Measurements from ENCODE around the gene ZNF280B. TPM values are rescaled to one million over a fixed set of nuclear protein-coding genes. Genes with fewer than 3 reads are reported as not detected.

ZNF280B gene
- total and polyA plus RNA-seq, 2 of the 13 experiments (the other 11 are each of a cell fraction or from before 2014, with no cell fraction given) = 3.7 to 3.9 TPM

DNA sequence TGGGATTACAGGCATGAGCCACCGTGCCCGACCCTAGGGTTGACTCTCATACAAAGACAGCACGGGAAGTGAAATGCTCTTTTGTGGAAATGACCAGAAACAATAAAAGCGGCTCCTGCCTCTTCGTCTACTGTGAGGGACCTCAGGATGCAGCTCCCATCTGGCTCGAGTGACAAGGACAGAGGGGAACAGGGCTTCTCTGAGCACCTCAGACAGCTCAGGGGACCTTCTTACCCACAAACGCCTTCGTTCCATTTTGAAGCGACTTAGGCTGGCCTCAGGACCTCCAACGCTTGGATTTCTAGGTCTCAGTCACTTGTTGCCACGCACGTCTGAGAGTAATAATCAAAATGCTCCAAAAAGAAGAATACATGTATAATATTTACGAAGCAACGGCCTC, 48.0 kb upstream of the ZNF280B start:
- Histone ChIP-seq H2AFZ (ENCODE audit: low read length) (no peak overlapping the region), H3K9me3 (ENCODE audit: low read length) (no peaks in the 10 kb centered on the region), H3K36me3 (replicated peaks in 1 of 2; ENCODE audit: control insufficient read depth in 1 of 2, insufficient read depth in 2 of 2, low read length in 2 of 2) (no peaks in the 10 kb centered on the region), H3K4me2 (ENCODE audit: low read depth, low read length) (no peak overlapping the region), H3K27ac (ENCODE audit: extremely low read length, insufficient read depth, low read length) (no peak overlapping the region), H3K9ac (ENCODE audit: insufficient read depth, low read depth, low read length) (no peak overlapping the region), H3K4me1 (ENCODE audit: insufficient read depth, low read length) (no peaks in the 10 kb centered on the region; the same call in 1 of the 2 replicates), H4K20me1 (ENCODE audit: insufficient read depth, low read length) (no peaks in the 10 kb centered on the region), H3K79me2 (ENCODE audit: insufficient read depth, low read length) (no peaks in the 10 kb centered on the region), H3K27me3 (ENCODE audit: control insufficient read depth in 1 of 2, insufficient read depth in 2 of 2, low read length in 2 of 2) (peaks cover 0 to 1% of the 10 kb centered on the region in 2 experiments; a peak in 1 of 5 replicates), H3K4me3 (replicated peaks in 1 of 3; ENCODE audit: insufficient read depth in 1 of 3, low read depth in 2 of 3, low read length in 3 of 3) (no peak overlapping the region)
- WGBS (ENCODE audit: low lambda C conversion rate) = 74% methylated on average over 14 of the region's 14 CpGs
- FAIRE-seq = no peak
- no peak for DNase-seq (ENCODE audit: low spot score)
- POLR2A ChIA-PET = no interaction called here
- intact Hi-C loops (cut with micrococcal nuclease; ENCODE audit: unreplicated experiment) (no loop called here), in situ Hi-C loops (cut with HindIII; ENCODE audit: extremely low pct_ligation_motif_present, low pct_unique_long_range_greater_than_20kb) (no loop called here)
- ATAC-seq = no peak
- TF ChIP-seq, protein P1, sequence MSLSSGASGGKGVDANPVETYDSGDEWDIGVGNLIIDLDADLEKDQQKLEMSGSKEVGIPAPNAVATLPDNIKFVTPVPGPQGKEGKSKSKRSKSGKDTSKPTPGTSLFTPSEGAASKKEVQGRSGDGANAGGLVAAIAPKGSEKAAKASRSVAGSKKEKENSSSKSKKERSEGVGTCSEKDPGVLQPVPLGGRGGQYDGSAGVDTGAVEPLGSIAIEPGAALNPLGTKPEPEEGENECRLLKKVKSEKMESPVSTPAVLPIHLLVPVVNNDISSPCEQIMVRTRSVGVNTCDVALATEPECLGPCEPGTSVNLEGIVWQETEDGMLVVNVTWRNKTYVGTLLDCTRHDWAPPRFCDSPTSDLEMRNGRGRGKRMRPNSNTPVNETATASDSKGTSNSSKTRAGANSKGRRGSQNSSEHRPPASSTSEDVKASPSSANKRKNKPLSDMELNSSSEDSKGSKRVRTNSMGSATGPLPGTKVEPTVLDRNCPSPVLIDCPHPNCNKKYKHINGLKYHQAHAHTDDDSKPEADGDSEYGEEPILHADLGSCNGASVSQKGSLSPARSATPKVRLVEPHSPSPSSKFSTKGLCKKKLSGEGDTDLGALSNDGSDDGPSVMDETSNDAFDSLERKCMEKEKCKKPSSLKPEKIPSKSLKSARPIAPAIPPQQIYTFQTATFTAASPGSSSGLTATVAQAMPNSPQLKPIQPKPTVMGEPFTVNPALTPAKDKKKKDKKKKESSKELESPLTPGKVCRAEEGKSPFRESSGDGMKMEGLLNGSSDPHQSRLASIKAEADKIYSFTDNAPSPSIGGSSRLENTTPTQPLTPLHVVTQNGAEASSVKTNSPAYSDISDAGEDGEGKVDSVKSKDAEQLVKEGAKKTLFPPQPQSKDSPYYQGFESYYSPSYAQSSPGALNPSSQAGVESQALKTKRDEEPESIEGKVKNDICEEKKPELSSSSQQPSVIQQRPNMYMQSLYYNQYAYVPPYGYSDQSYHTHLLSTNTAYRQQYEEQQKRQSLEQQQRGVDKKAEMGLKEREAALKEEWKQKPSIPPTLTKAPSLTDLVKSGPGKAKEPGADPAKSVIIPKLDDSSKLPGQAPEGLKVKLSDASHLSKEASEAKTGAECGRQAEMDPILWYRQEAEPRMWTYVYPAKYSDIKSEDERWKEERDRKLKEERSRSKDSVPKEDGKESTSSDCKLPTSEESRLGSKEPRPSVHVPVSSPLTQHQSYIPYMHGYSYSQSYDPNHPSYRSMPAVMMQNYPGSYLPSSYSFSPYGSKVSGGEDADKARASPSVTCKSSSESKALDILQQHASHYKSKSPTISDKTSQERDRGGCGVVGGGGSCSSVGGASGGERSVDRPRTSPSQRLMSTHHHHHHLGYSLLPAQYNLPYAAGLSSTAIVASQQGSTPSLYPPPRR (CRISPR knock-in tag; IDR thresholded peaks at IDR 0.05; ENCODE audit: borderline replicate concordance) = no peak
- TF ChIP-seq NR3C1 (CRISPR knock-in tag; IDR thresholded peaks at IDR 0.05) = no peak
- TF ChIP-seq ZNF619 (CRISPR knock-in tag; IDR thresholded peaks at IDR 0.05) = no peak
- no peak for TF ChIP-seq TCF7L2 (IDR thresholded peaks at IDR 0.05; ENCODE audit: low read depth, low read length)
- no peak for TF ChIP-seq SIX1 (CRISPR knock-in tag; IDR thresholded peaks at IDR 0.05; ENCODE audit: borderline replicate concordance)
- no peak for TF ChIP-seq ZBTB8A (CRISPR knock-in tag; IDR thresholded peaks at IDR 0.05; ENCODE audit: borderline replicate concordance, low read depth)
- TF ChIP-seq MEIS2 (CRISPR knock-in tag; IDR thresholded peaks at IDR 0.05) = no peak
- no peak for TF ChIP-seq MTF1 (CRISPR knock-in tag; IDR thresholded peaks at IDR 0.05)
- TF ChIP-seq, protein P2, sequence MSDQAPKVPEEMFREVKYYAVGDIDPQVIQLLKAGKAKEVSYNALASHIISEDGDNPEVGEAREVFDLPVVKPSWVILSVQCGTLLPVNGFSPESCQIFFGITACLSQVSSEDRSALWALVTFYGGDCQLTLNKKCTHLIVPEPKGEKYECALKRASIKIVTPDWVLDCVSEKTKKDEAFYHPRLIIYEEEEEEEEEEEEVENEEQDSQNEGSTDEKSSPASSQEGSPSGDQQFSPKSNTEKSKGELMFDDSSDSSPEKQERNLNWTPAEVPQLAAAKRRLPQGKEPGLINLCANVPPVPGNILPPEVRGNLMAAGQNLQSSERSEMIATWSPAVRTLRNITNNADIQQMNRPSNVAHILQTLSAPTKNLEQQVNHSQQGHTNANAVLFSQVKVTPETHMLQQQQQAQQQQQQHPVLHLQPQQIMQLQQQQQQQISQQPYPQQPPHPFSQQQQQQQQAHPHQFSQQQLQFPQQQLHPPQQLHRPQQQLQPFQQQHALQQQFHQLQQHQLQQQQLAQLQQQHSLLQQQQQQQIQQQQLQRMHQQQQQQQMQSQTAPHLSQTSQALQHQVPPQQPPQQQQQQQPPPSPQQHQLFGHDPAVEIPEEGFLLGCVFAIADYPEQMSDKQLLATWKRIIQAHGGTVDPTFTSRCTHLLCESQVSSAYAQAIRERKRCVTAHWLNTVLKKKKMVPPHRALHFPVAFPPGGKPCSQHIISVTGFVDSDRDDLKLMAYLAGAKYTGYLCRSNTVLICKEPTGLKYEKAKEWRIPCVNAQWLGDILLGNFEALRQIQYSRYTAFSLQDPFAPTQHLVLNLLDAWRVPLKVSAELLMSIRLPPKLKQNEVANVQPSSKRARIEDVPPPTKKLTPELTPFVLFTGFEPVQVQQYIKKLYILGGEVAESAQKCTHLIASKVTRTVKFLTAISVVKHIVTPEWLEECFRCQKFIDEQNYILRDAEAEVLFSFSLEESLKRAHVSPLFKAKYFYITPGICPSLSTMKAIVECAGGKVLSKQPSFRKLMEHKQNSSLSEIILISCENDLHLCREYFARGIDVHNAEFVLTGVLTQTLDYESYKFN (CRISPR knock-in tag; conservative IDR thresholded peaks at IDR 0.05) = no peak
- TF ChIP-seq ZFAT (CRISPR knock-in tag; conservative IDR thresholded peaks at IDR 0.05) = no peak
- TF ChIP-seq MEIS1 (CRISPR knock-in tag; IDR thresholded peaks at IDR 0.05; ENCODE audit: borderline replicate concordance) = no peak
- no peak for TF ChIP-seq ZNF747 (CRISPR knock-in tag; IDR thresholded peaks at IDR 0.05; ENCODE audit: borderline replicate concordance)
- no peak for TF ChIP-seq MXI1 (IDR thresholded peaks at IDR 0.05; ENCODE audit: borderline replicate concordance, low read depth, low read length)
- BruUV-seq (replicated peaks) = no TSS peak
- CTCF ChIA-PET (ENCODE audit: low intra/inter-chr PET ratio, low total read pairs) = no interaction called here

All from HepG2 (cell line).